H1 (cell line): Measurements from ENCODE around the gene ARHGAP8. TPM values are rescaled to one million over a fixed set of nuclear protein-coding genes. Genes with fewer than 3 reads are reported as not detected.

Experiments
- CHD7 ChIP-seq: fragments of 300-600 bp; sonication (generic); IDR thresholded peaks from 2 replicates; pipeline ENCODE4 v1.7.1; 2012; ENCODE audit warnings: low read length, moderate library complexity, mild to moderate bottlenecking, inconsistent platforms; ENCODE audit not compliant: insufficient replicate concordance
- CTBP2 ChIP-seq: IDR thresholded peaks from 2 replicates; pipeline ENCODE4 v1.7.0; 2011; ENCODE audit warnings: borderline replicate concordance, mild to moderate bottlenecking, moderate library complexity, mixed read lengths, low read length; ENCODE audit not compliant: insufficient read depth, insufficient read length
- polyA plus RNA-seq, 7 experiments: library from polyadenylated mRNA; depleted of rRNA in 3 of 7; stranded (reverse) in 5 of 7; unstranded in 2 of 7; fragments of >200 nt in 5 of 7; fragments of 200-250 nt in 2 of 7; gene quantifications; 1 replicate in 5 of 7; 2 replicates in 1 of 7; 4 replicates in 1 of 7; pipeline versions ENCODE4 v1.2.1 to v1.2.3, GENCODE V29; 2011 to 2013; ENCODE audit warnings: missing spikeins in 2 of 7, mixed read lengths in 2 of 7
- total RNA-seq: library from RNA; stranded (reverse); fragmentation: NEBNext Ultra II Directional; extraction: Animal tissue kit (Norgen Biotek cat#: 25700); gene quantifications from 2 replicates; pipeline ENCODE4 v1.2.1, GENCODE V29; 2021

ARHGAP8 gene
- total and polyA plus RNA-seq, 2 of the 8 experiments (the other 6 are each of a cell fraction or from before 2014, with no cell fraction given): 35.6 to 47.7 TPM

DNA sequence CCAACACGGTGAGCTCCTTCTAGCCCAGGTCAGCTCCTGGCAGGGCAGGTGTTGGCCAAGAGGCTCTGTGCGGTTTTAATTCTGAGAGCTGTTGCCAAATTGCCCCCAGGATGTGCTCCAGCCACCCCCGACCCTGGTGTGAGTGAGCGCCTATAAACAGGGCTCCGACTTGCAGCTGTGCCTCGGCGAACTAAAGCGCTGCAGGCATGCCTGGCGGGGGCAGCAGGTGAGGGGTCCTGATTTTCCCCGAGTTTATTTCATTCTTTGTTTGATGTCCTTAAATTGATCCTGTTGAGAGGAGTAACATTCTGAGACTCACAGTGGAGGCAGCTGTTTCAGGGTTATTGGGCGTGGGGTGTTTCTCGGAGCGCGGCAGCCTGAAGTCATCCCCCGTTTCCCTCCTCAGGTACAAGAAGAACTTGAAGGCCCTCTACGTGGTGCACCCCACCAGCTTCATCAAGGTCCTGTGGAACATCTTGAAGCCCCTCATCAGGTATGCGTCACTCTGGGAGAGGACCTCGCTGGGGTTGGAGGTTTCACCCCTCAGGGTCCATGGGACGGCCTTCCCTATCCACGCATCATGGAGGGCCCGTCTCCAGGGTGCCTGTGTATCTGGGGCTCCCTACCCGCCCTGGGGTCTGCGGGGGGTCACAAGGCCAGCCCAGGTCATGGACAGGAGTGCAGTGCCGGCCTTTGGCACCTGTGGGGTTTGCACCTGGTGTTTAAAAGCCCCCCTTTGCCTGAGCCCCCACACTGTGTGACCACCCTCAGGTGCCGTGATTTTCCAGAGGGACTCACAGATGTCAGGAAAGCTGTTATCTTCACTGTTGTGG is 62.1 kb downstream of the ARHGAP8 start (continued):
- TF ChIP-seq CHD7 (no peak), CTBP2 (no peak)
